GM19023 (cell line): ENCODE results near the gene RASAL2.
"Not testable (repeated sequence)": the region's sequence is repeated elsewhere in the genome, so short reads cannot be mapped to it uniquely, and the experiment has no call there.

Experiments used
- ATAC-seq: cut with Tn5 transposase; IDR thresholded peaks from one replicate; pipeline ENCODE4 v1.9.1; 2021; ENCODE audit warnings: mild to moderate bottlenecking, moderate library complexity; ENCODE audit not compliant: unreplicated experiment

RASAL2 gene

DNA sequence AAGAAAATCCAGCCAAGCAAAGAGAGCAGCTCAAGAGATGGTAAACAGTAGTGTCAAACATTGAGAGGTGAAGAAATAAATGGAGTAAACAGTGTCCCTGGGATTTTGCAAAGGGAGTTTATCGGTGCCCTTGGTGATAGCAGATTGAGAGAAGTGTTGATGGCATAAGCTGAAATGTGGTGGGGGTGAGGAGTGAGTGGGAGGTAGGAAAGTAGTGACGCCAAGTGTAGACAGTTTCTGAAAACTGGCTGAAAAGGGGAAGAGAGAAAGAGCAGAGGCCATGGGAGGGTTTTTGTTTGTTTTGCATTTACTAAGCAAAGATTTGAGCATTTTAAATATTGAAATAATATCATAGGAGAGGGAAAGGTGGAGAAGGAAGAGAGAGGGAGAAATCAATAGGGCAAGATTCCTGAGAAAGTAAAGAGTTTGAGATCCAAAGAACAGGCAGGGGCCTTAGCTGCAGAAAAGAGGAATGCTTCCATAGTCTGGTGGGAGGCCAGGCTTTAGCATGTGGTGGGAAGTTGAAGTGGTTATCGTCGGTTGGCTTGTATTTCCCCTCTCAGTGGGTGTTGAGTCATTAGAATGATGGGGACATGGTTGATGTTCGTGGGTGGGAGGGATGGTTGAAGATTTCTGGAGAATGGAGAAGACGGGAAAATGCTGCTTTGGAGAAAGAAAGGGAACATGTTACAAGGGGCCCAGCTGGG is 26.8 kb upstream of the RASAL2 start:
- peak; percentile 97 for ATAC-seq

- no peak for ATAC-seq
These were observed 22.1 kb upstream of the RASAL2 start for GRCh38 chr1:178071811-178072210.

- no peak for ATAC-seq
These were observed 21.6 kb upstream of the RASAL2 start for GRCh38 chr1:178072326-178072725.

DNA sequence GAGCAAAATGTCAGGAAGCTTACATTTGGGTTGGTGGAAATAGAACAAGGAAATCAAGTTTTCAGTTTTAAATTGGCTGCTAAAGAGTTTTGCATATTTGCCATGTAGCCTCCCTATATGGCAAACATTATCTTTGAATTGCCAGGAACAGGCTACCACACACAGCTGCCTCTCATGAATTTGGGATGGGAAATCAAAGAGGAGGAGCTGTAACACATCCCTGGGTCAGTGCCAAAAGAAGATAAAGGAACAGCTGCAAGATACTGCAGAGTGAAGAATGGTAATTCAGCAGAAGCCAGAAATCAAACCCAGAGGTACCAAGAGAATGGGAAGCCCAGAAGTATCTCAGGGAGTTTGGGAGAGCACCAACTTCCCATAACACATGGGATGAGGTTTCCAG is 18.6 kb upstream of the RASAL2 start:
- ATAC-seq = no peak

DNA sequence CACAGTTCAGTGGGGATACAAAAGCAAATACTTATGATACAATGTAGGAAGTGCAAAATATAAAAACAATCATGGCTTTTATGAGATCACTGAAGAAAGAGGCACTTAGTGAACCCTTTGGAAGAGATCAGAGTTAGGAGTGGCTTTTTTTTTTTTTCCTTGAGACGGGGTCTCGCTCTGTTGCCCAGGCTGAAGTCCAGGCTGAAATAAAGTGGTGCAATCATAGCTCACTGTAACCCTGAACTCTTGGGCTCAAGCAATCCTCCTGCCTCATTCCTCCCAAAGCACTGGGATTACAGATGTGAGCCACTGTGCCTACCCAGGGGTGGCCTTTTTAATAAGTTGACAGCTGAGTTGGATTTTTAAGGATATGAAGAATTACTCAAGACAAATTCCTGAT is 17.3 kb upstream of the RASAL2 start:
- no peak for ATAC-seq

- no peak for ATAC-seq
These were observed 16.0 kb upstream of the RASAL2 start for GRCh38 chr1:178077917-178078316.

GRCh38 chr1:178086294-178086693 is 7.6 kb upstream of the RASAL2 start:
- no peak for ATAC-seq

GRCh38 chr1:178086766-178087165 is 7.1 kb upstream of the RASAL2 start:
- no peak for ATAC-seq

- no peak for ATAC-seq
These were observed 5.3 kb upstream of the RASAL2 start for GRCh38 chr1:178088651-178089050.

- ATAC-seq = not testable (repeated sequence)
These were observed 2.5 kb upstream of the RASAL2 start for GRCh38 chr1:178091454-178091853.

DNA sequence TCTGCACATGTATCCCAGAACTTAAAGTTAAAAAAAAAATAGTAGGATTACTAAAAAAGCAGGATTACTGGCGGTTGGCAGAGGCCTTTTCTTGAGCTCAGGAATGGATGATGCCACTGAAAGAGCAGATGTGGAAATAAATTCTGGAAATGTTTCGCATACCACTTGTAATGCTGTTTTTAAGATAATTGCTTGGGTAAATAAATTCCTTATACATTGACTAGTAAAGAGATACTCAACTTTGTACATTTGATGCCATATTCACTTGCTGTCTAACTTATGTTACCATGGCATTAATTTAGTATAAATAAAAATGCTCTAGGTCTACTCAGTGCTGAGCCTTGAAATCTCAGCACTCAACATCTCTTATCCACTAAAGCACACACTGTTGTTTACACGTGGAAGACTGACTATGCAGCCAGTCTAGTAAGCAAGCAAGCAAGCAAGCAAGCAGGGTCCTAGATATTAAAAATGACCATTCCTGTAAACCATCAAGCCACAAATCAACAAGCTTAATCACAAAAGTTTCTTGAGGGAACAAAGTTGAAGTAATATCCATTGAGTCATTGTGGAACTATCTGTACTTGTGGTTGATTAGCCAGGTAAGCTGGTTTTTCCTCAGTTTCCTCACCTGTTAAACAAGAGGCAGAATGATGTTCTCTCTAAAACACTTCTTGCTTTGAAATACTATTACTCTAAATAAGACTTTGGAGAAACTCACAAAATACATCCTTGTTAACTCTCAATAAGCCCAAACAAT is 1.7 kb upstream of the RASAL2 start:
- ATAC-seq = no peak

DNA sequence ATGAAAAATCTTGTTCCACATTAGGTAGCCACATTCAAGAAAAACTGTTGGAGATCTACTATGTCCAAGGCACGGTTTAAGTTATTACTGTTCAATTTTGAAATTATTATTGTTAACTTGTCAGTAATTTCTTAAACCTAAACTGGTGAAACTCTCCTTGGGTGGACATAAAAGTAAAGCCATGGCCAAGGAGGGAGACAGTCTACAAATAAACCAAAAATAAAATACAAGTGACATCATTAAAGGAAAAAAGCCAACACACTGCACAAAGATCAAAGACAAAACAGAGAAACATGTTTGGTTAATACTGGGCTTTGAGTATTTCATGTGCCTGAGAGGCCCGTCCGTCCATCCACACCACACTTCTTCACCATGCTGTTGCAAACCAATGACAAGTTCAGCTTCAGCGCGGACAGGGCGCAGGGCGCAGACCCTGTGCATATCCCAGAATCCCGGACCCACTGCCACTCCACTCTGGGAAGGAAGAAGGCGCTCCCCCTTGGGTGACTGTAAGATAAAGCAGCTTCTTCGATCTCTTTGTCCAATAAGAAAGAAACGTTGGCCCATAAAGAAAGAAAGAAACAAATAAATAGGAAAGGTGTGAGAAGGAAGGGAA is 918 bp upstream of the RASAL2 start:
- ATAC-seq = no peak

DNA sequence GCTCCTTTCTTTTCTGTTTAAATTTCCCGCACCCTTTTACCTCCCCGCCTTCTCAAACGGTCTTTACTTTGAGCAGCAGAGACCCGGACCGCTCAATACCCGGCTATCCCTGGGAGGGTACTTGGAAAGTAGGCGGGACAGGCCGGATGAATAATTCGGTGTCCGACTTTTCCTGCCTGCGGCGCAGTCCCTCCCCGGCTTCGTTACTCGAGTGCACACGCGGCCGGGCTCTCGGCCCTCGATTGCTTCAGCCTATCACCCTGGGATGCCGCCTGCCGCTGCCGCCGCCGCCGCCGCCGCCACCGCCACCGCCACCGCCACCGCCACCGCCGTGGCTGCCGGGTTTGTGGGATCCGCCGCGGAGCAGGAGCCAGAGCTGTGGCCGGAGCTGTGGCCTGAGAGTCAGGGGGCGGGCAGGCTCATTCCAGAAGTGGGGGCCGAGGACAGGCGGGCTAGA is 382 bp upstream of the RASAL2 start:
- ATAC-seq = peak; percentile 89

- ATAC-seq = no peak
These were observed 1.1 kb downstream of the RASAL2 start for GRCh38 chr1:178094739-178095645.

DNA sequence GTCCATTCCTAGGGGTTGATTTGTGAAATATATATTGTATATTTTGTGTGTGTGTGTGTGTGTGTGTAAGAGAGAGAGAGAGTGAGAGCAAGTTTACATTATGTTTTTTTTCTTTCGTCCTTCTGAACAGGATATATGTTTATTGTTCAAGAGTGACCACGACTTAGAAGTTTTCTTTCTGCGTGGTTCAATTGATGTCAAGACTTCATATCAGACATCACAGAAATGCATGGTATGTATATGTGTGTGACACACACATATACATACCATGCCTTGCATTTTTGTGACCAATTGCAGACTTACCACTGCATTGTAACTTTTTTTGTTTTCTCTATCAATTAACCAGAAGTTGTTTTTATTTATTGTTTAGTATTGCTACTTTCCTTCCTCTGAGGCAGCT is 2.5 kb downstream of the RASAL2 start:
- ATAC-seq = no peak

DNA sequence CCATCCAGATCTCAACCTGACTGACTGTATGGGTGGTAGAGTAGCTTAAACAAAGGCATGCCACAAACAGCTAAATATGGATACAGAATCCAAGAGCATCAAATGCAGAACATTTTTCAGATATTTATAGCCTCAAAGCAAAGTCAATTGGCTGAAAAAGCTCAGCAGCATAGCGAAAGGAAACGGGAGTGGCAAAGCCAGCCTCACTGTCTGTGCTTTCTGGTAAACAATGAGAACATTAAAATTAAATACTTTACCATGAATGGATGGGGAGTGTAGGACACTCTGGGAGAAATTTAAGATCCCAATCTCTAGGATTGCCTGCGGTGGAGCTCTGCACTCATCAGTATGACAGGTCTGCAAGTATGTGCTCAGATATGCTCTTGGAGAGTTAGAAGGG is 4.4 kb downstream of the RASAL2 start:
- no peak for ATAC-seq

DNA sequence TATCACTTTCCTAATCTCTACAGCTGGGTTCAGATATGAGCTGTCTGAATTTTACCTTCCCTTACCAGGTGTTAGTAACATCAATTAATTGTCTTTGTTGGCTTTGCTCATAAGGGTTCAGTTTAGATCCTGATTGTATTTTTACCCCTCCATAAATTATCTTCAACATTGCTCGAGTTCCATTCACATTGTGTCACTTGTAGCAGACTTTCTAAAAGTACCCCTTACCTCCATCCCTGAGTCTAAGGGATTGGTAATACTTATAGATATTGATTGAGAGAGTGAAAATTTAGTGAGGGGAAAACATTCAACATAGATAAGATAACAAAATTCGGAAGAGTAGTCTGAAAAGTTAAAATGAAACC is 7.3 kb downstream of the RASAL2 start:
- ATAC-seq = no peak

- no peak for ATAC-seq
These were observed 7.8 kb downstream of the RASAL2 start for GRCh38 chr1:178101654-178102053.

- ATAC-seq = no peak
These were observed 8.3 kb downstream of the RASAL2 start for GRCh38 chr1:178102218-178102617.

- no peak for ATAC-seq
These were observed 13.9 kb downstream of the RASAL2 start for GRCh38 chr1:178107823-178108222.
